ENCODE measurements around the gene MYOZ3. TPM values are rescaled to one million over a fixed set of nuclear protein-coding genes. Genes with fewer than 3 reads are reported as not detected.

Gene MYOZ3
- total RNA-seq, 6 donors from 2014 or later, result 0.61 to 2.8 (median 0.89) TPM; not detected in 1

- Histone ChIP-seq H3K27me3 (no peaks in the 10 kb centered on the region), H3K27ac (peak overlapping the region; percentile 82 to 91 (median 84)), H3K36me3 (peaks cover 0 to 4% (median 4%) of the 10 kb centered on the region in 4 donors), H3K4me1 (peaks cover 65 to 75% (median 71%) of the 10 kb centered on the region in 4 donors), H3K9me3 (no peaks in the 10 kb centered on the region), H3K4me3 (peak overlapping the region in 1 of 4 donors; percentile 41)
- TF ChIP-seq EP300 (IDR thresholded peaks at IDR 0.05) (no peak), CTCF (IDR thresholded peaks at IDR 0.05) (no peak), POLR2A (IDR thresholded peaks at IDR 0.05) (no peak), POLR2AphosphoS5 (IDR thresholded peaks at IDR 0.05) (no peak)
- DNase-seq (no peak), ATAC-seq (ENCODE audit: low FRiP score in 2 of 2) (no peak)
- 84 to 87% methylated on average over 12 of the region's 12 CpGs for whole genome bisulfite sequencing, 2 donors
Observed at GRCh38 chr5:150642991-150643710, 17.9 kb upstream of the MYOZ3 start.

- Histone ChIP-seq H3K4me1 (peaks cover 62 to 69% (median 67%) of the 10 kb centered on the region in 4 donors), H3K9me3 (no peaks in the 10 kb centered on the region), H3K36me3 (peaks cover 0 to 13% (median 13%) of the 10 kb centered on the region in 4 donors), H3K4me3 (no peak overlapping the region), H3K27me3 (no peaks in the 10 kb centered on the region), H3K27ac (peak overlapping the region; percentile 40 to 91 (median 83))
- ATAC-seq (ENCODE audit: low FRiP score in 2 of 2), result no peak
- DNase-seq, result no peak
- 89 to 91% methylated on average over 5 of the region's 5 CpGs for WGBS, 2 donors
- TF ChIP-seq EP300 (IDR thresholded peaks at IDR 0.05) (no peak), POLR2A (IDR thresholded peaks at IDR 0.05) (no peak), CTCF (IDR thresholded peaks at IDR 0.05) (no peak), POLR2AphosphoS5 (IDR thresholded peaks at IDR 0.05) (no peak)
Observed at GRCh38 chr5:150644058-150644457, 17.0 kb upstream of the MYOZ3 start.

GRCh38 chr5:150644514-150644913, 16.5 kb upstream of the MYOZ3 start:
- 56 to 65% methylated on average over 2 of the region's 2 CpGs for WGBS, 2 donors
- ATAC-seq (ENCODE audit: low FRiP score in 2 of 2) (no peak), DNase-seq (no peak)
- no peak for TF ChIP-seq CTCF (IDR thresholded peaks at IDR 0.05)
- TF ChIP-seq POLR2AphosphoS5 (IDR thresholded peaks at IDR 0.05), result no peak
- no peak for TF ChIP-seq POLR2A (IDR thresholded peaks at IDR 0.05)
- Histone ChIP-seq H3K4me3 (no peak overlapping the region), H3K27me3 (no peaks in the 10 kb centered on the region), H3K36me3 (peaks cover 0 to 18% (median 16%) of the 10 kb centered on the region in 4 donors), H3K9me3 (no peaks in the 10 kb centered on the region), H3K27ac (peak overlapping the region; percentile 40 to 91 (median 83)), H3K4me1 (peaks cover 58 to 65% (median 62%) of the 10 kb centered on the region in 4 donors)

- Histone ChIP-seq H3K27me3 (no peaks in the 10 kb centered on the region), H3K9me3 (no peaks in the 10 kb centered on the region), H3K4me3 (no peak overlapping the region), H3K4me1 (peaks cover 51 to 62% (median 56%) of the 10 kb centered on the region in 4 donors), H3K36me3 (peaks cover 0 to 24% (median 21%) of the 10 kb centered on the region in 4 donors), H3K27ac (peak overlapping the region; percentile 40 to 91 (median 83))
- 70 to 79% methylated on average over 4 of the region's 4 CpGs for WGBS, 2 donors
- DNase-seq, result no peak
- ATAC-seq (ENCODE audit: low FRiP score in 2 of 2), result no peak
- TF ChIP-seq CTCF (IDR thresholded peaks at IDR 0.05), result no peak
- no peak for TF ChIP-seq EP300 (IDR thresholded peaks at IDR 0.05)
- TF ChIP-seq POLR2A (IDR thresholded peaks at IDR 0.05), result no peak
- no peak for TF ChIP-seq POLR2AphosphoS5 (IDR thresholded peaks at IDR 0.05)
Observed at GRCh38 chr5:150645070-150645700, 15.9 kb upstream of the MYOZ3 start.
